Body of pancreas (tissue), 4 donors: ENCODE results near the gene PAM16. TPM values are rescaled to one million over a fixed set of nuclear protein-coding genes. Genes with fewer than 3 reads are reported as not detected.
"Not testable (repeated sequence)": the region's sequence is repeated elsewhere in the genome, so short reads cannot be mapped to it uniquely, and the experiment has no call there.

ENCODE experiments used
- ATAC-seq: fragments of 150-250 bp; one replicate; pipeline ENCODE4 v1.9.1; 2016
- DNase-seq, 4 donors: peaks; one replicate each; pipeline ENCODE4 v3.0.0-alpha.2; 2019
- H3K27ac ChIP-seq, 4 donors: fragments of 200-600 bp; sonication (generic); 1 replicate in 3 of 4; 2 replicates in 1 of 4; pipeline versions ENCODE4 v1.5.1 to v1.6.1; 2016 to 2019; ENCODE audit warnings: mild to moderate bottlenecking in 1 of 4, mixed read lengths in 1 of 4, moderate library complexity in 1 of 4
- H3K27me3 ChIP-seq, 2 donors: fragments of 200-600 bp; sonication (generic); one replicate each; pipeline ENCODE4 v1.6.0; 2016; ENCODE audit warnings: mild to moderate bottlenecking in 1 of 2
- H3K36me3 ChIP-seq, 2 donors: fragments of 200-600 bp; sonication (generic); replicated peaks in 1 of 2; 2 replicates each; pipeline ENCODE4 v1.5.1; 2016; ENCODE audit warnings: low read depth in 2 of 2; ENCODE audit not compliant: insufficient read depth in 1 of 2
- H3K4me1 ChIP-seq: fragments of 200-600 bp; sonication (generic); one replicate; pipeline ENCODE4 v1.6.0; 2016
- H3K4me3 ChIP-seq, 2 donors: fragments of 200-600 bp; sonication (generic); 1 replicate in 1 of 2; 2 replicates in 1 of 2; pipeline ENCODE4 v1.5.1; 2016 to 2019
- H3K9me3 ChIP-seq, 3 donors: fragments of 200-600 bp; sonication (generic); 1 replicate in 2 of 3; 2 replicates in 1 of 3; pipeline ENCODE4 v1.5.1; 2016
- POLR2A ChIP-seq, 3 donors: fragments of 450-650 bp; IDR thresholded peaks; one replicate each; pipeline ENCODE4 v1.6.1; 2016; ENCODE audit warnings: antibody characterized with exemption in 3 of 3, mild to moderate bottlenecking in 2 of 3
- WGBS, 2 donors: methylation state at CpG; one replicate each; pipeline ENCODE4 v1.1.5; 2017; 5-methylcytosine and 5-hydroxymethylcytosine counted together
- intact Hi-C: fragments of 100-400 bp; cut with DNase I; formaldehyde crosslinking; loops from one replicate; pipeline ENCODE4 v1.15.1; 2023
- total RNA-seq, 2 donors: library from RNA; depleted of rRNA; stranded (reverse); fragments of >200 nt; gene quantifications; one replicate each; pipeline ENCODE4 v1.1.0, GENCODE V29; 2016
- TF ChIP-seq, protein P1 (sequence below), 7 experiments: fragments of 450-650 bp in 4 of 7; fragments of 200-600 bp in 3 of 7; sonication (generic) in 3 of 7; IDR thresholded peaks; one replicate each; pipeline ENCODE4 v1.5.1; 2016 to 2019; ENCODE audit warnings: antibody characterized with exemption in 7 of 7

The PAM16 gene
- 10 to 100 TPM; 25.9 to 27.7 TPM for total RNA-seq

DNA sequence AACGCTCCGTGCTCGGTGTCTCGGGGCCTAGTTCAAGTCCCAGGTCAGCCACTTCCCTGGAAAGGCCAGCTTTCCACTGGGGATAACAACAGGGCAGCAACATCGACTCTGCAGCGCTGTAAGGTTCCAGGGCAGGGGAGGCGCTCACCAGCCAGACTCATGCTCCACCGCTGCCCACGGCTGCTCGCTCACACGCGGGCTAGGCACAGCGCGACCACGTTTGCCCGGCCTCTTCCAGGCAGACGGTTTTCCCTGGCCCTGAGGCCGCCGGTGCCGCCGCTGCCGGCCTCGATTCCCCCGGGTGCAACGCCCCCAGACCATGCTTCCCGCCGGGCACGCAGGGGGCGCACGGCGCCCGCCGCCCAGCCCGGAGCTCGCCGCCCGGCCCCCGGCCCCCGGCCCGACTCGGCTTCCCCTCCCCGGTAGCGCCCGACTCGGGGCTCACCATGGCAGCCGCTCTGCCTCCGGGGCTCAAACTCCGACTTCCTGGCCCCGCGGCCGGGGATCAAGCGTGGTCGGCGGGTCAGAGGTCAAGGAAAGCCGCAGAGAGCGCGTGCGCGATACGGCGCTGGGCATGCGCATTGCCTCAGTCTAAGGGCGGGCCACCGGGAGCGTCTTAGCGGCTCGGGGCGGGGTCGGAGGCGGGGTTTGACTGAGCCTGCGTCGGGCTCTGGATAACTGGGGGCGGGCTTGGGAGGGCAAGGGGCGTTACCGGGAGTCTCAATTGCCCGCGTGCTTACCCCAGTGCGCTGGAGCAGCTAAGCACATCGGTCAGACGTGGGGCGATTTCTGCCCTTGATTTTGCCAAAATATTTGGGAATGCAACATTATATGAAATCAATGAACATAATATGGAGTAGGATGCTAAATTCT, at the start of gene PAM16:
PAM16 (minus strand) TSS at position 535 of the 873 bp plus-strand sequence; CDS start at position 448, 87 bp downstream.
- TF ChIP-seq POLR2A (IDR thresholded peaks at IDR 0.05) = peak in 2 of 3 donors; percentile 29 to 43
- TF ChIP-seq, protein P1, sequence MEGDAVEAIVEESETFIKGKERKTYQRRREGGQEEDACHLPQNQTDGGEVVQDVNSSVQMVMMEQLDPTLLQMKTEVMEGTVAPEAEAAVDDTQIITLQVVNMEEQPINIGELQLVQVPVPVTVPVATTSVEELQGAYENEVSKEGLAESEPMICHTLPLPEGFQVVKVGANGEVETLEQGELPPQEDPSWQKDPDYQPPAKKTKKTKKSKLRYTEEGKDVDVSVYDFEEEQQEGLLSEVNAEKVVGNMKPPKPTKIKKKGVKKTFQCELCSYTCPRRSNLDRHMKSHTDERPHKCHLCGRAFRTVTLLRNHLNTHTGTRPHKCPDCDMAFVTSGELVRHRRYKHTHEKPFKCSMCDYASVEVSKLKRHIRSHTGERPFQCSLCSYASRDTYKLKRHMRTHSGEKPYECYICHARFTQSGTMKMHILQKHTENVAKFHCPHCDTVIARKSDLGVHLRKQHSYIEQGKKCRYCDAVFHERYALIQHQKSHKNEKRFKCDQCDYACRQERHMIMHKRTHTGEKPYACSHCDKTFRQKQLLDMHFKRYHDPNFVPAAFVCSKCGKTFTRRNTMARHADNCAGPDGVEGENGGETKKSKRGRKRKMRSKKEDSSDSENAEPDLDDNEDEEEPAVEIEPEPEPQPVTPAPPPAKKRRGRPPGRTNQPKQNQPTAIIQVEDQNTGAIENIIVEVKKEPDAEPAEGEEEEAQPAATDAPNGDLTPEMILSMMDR (IDR thresholded peaks at IDR 0.05) = peak in 1 of 7 experiments; percentile 9
- WGBS, 2 donors = 0 to 1% methylated on average over 32 to 81 of the region's 81 CpGs
- intact Hi-C loops = no loop called here
- Histone ChIP-seq H3K27me3 (no peaks in the 10 kb centered on the region), H3K4me1 (peaks cover 42% of the 10 kb centered on the region), H3K4me3 (peak within 1 kb of the TSS; percentile 27 to 51), H3K27ac (peak within 1 kb of the TSS; percentile 57 to 87 (median 74)), H3K9me3 (no peaks in the 10 kb centered on the region), H3K36me3 (no peaks in the 10 kb centered on the region)
- peak; percentile 96 to 98 (median 97) for DNase-seq
- ATAC-seq = peak; percentile 95

DNA sequence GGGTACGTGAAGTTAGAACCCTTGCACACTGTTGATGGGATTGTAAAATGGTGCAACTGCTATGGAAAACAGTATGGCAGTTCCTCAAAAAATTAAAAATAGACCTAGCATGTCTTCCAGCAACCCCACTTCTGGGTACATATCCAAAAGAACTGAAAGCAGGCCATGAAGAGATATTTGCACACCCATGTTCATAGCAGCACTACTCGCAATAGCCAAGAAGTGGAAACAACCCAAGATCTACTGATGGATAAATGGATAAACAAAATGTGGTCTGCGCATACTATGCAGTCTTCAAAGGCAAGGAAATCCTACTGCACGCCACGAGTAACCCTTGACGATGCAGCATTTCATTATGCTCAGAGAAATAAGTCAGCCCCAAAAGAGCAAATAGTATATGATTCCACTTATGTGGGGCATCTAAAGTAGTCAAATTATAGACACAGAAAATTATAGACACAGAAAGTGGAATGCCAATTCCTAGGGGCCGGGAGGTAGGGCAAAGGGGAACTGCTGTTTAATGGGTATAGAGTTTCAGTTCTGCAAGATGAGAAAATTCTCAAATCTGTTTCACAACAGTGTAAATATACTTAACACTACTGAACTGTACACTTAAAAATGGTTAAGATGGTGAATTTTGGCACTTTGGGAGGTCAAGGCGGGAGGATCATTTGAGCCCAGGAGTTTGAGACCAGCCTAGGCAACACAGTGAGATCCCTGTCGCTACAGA, 48.0 kb upstream of the PAM16 start:
- TF ChIP-seq, protein P1 (IDR thresholded peaks at IDR 0.05) = no peak
- TF ChIP-seq POLR2A (IDR thresholded peaks at IDR 0.05) = no peak
- no peaks in the 10 kb centered on the region for H3K36me3 ChIP-seq
- WGBS, 2 donors = 86 to 89% methylated on average over 9 of the region's 9 CpGs
- no peak overlapping the region for H3K27ac ChIP-seq
- H3K4me1 ChIP-seq = peaks cover 7% of the 10 kb centered on the region
- DNase-seq (no peak), ATAC-seq (no peak)
- H3K9me3 ChIP-seq = no peaks in the 10 kb centered on the region
- H3K27me3 ChIP-seq = no peaks in the 10 kb centered on the region
- intact Hi-C loops = no loop called here
- H3K4me3 ChIP-seq = no peak overlapping the region

DNA sequence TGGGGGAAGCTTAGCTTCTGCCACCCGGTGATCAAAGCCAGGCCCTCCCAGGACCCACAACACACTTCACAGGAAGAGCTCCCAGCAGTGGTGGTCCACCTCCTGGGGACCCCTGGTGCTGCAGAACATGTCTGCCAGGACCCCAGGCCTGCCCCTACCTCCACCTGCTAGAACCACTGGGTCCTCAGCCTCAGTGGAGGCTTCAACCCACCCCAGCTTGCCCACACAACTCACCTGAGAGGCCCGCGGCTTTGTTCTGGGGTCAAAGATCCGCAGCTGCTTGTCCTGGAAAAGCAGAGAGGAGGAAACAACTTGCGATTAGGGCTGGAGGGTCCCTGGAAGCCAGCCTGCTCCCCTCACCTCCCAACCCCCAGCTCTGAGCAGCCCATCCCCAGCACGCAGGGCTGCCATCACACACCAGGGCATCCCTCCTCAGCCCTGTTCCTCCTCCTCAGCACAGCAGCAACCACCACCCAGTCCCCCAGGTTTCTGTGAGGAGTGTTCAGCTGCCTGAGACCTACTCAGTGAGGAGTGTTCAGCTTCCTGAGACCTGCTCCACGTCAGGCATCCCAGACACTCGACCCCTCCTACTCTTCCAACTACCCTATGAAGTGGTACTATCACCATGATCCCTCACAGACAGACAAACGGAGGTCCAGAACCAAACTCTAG, 44.1 kb upstream of the PAM16 start:
- WGBS, 2 donors = 69 to 75% methylated on average over 4 to 8 of the region's 9 CpGs
- intact Hi-C loops = no loop called here
- TF ChIP-seq, protein P1 (IDR thresholded peaks at IDR 0.05) = no peak
- no peak for TF ChIP-seq POLR2A (IDR thresholded peaks at IDR 0.05)
- Histone ChIP-seq H3K36me3 (no peaks in the 10 kb centered on the region), H3K27me3 (no peaks in the 10 kb centered on the region), H3K9me3 (no peaks in the 10 kb centered on the region), H3K27ac (no peak overlapping the region), H3K4me1 (no peaks in the 10 kb centered on the region), H3K4me3 (no peak overlapping the region)
- DNase-seq (no peak), ATAC-seq (no peak)

DNA sequence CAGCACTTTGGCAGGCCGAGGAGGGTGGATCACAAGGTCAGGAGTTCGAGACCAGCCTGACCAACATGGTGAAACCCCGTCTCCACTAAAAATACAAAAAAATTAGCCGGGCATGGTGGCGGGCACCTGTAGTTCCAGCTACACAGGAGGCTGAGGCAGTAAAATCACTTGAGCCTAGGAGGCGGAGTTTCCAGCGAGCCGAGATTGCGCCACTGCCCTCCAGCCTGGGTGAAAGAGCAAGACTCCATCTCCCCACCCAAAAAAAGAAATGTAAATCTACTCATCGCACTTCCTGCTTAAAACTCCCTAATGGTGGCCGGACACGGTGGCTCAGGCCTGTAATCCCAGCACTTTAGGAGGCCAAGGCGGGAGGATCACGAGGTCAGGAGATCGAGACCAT, 42.7 kb upstream of the PAM16 start:
- H3K9me3 ChIP-seq, ATAC-seq, intact Hi-C loops, H3K27me3 ChIP-seq, H3K36me3 ChIP-seq, H3K4me3 ChIP-seq, H3K27ac ChIP-seq, H3K4me1 ChIP-seq, DNase-seq: not testable (repeated sequence)
- WGBS, 2 donors = 91 to 92% methylated on average over 15 of the region's 15 CpGs

DNA sequence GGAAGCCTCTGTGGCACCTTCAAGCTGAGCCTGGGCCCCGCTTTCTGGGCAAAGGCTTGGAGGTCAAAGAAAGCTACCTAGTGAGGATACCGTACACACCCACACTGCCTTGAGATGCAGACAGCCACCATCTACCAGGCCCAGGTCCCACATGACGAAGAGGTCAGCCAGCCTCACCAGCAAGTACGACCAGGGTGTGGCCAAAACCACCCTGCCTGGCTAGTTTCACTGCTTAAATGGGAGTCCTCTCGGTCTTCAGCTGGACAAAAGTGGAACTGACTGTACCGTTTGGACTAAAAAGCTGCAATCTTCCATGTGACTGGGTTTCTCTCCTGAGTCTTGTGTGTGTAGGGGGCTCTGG, 42.1 kb upstream of the PAM16 start:
- DNase-seq (peak in 1 of 4 donors; percentile 13), ATAC-seq (no peak)
- TF ChIP-seq POLR2A (IDR thresholded peaks at IDR 0.05) = no peak
- TF ChIP-seq, protein P1 (IDR thresholded peaks at IDR 0.05) = no peak
- 64 to 79% methylated on average over 5 to 6 of the region's 6 CpGs for WGBS, 2 donors
- H3K27ac ChIP-seq = peak overlapping the region in 2 of 4 donors; percentile 42 to 43
- H3K9me3 ChIP-seq = no peaks in the 10 kb centered on the region
- H3K27me3 ChIP-seq = no peaks in the 10 kb centered on the region
- no peak overlapping the region for H3K4me3 ChIP-seq
- no peaks in the 10 kb centered on the region for H3K36me3 ChIP-seq
- no peaks in the 10 kb centered on the region for H3K4me1 ChIP-seq
- intact Hi-C loops = no loop called here
